ENCODE data around the gene ZNF586.
A peak's percentile ranks its signal among the peaks of the same experiment; 100 is the strongest.
"Not testable (repeated sequence)": the region's sequence is repeated elsewhere in the genome, so short reads cannot be mapped to it uniquely, and the experiment has no call there.

Gene ZNF586

GRCh38 chr19:57769345-57770131 is at the start of gene ZNF586:
Gene ZNF586, plus strand, starts transcription at chr19:57769676. Its CDS starts 167 bp downstream, at chr19:57769843.
- peak; percentile 37 for DNase-seq

GRCh38 chr19:57719901-57720519 is 49.5 kb upstream of the ZNF586 start:
- no peak for DNase-seq

GRCh38 chr19:57720878-57721277 is 48.6 kb upstream of the ZNF586 start:
- DNase-seq, result no peak

- not testable (repeated sequence) for DNase-seq
These were observed 31.2 kb upstream of the ZNF586 start for GRCh38 chr19:57738320-57738719.

GRCh38 chr19:57738770-57739169 is 30.7 kb upstream of the ZNF586 start:
- DNase-seq, result not testable (repeated sequence)

GRCh38 chr19:57746580-57747471 is 22.6 kb upstream of the ZNF586 start, which contains the start of gene ZNF776:
Gene ZNF776, plus strand, starts transcription at chr19:57746815. Its CDS starts 244 bp downstream, at chr19:57747059.
- peak; percentile 85 for DNase-seq

GRCh38 chr19:57747472-57747807 is 22.0 kb upstream of the ZNF586 start:
- DNase-seq, result no peak

GRCh38 chr19:57748029-57748428 is 21.4 kb upstream of the ZNF586 start:
- DNase-seq, result no peak

GRCh38 chr19:57754091-57754673 is 15.3 kb upstream of the ZNF586 start:
- no peak for DNase-seq

GRCh38 chr19:57755031-57755430 is 14.4 kb upstream of the ZNF586 start:
- DNase-seq, result no peak

- no peak for DNase-seq
These were observed 11.5 kb upstream of the ZNF586 start for GRCh38 chr19:57757941-57758340.

- no peak for DNase-seq
These were observed 10.4 kb upstream of the ZNF586 start for GRCh38 chr19:57759096-57759495.

- DNase-seq, result no peak
These were observed 1.9 kb downstream of the ZNF586 start for GRCh38 chr19:57771417-57771816.

- DNase-seq, result no peak
These were observed 4.0 kb downstream of the ZNF586 start for GRCh38 chr19:57773488-57773887.

GRCh38 chr19:57776764-57777296 is 7.4 kb downstream of the ZNF586 start:
- no peak for DNase-seq

- no peak for DNase-seq
These were observed 8.9 kb downstream of the ZNF586 start for GRCh38 chr19:57778336-57778735.

GRCh38 chr19:57779220-57779845 is 9.9 kb downstream of the ZNF586 start:
- DNase-seq, result no peak

- DNase-seq, result no peak
These were observed 16.8 kb downstream of the ZNF586 start for GRCh38 chr19:57786286-57786685.

GRCh38 chr19:57786906-57787305 is 17.4 kb downstream of the ZNF586 start:
- no peak for DNase-seq

GRCh38 chr19:57788114-57788692 is 18.7 kb downstream of the ZNF586 start:
- no peak for DNase-seq

GRCh38 chr19:57789288-57789687 is 19.8 kb downstream of the ZNF586 start:
- DNase-seq, result no peak

GRCh38 chr19:57796580-57796979 is 27.1 kb downstream of the ZNF586 start:
- not testable (repeated sequence) for DNase-seq
